GM12878 (cell line): ENCODE measurements around the gene OLFML2B. TPM values are rescaled to one million over a fixed set of nuclear protein-coding genes. Genes with fewer than 3 reads are reported as not detected.

Experiments used
- ATAC-seq: fragments of 200-7000 bp; cut with Tn5 transposase; 3 replicates; pipeline ENCODE4 v1.9.1; 2020; ENCODE audit warnings: mild to moderate bottlenecking, moderate library complexity
- BruUV-seq: library from RNA; stranded (reverse); fragments of 400-500 nt; replicated peaks from 2 replicates; lab custom pipeline; 2021; lab: Mats Ljungman, UMichigan
- CTCF ChIA-PET: fragments of 300-600 bp; sonication (Branson Sonifier 250); formaldehyde crosslinking; extraction: SDS; loops from one replicate; lab custom pipeline; 2021; ENCODE audit warnings: inconsistent platforms; lab: Yijun Ruan, JAX
- POLR2A ChIA-PET: fragments of 350-600 bp; formaldehyde crosslinking; extraction: SDS; loops from one replicate; lab custom pipeline; 2021; ENCODE audit warnings: inconsistent platforms; lab: Charles Lee
- RAD21 ChIA-PET: fragments of 300-600 bp; sonication (Branson Sonifier 250); formaldehyde crosslinking; loops from one replicate; lab custom pipeline; 2023; ENCODE audit warnings: antibody characterized with exemption; ENCODE audit not compliant: unreplicated experiment; lab: Charles Lee
- SMC1A ChIA-PET: fragments of 300-600 bp; sonication (Branson Sonifier 250); formaldehyde crosslinking; loops from one replicate; lab custom pipeline; 2023; ENCODE audit not compliant: unreplicated experiment, uncharacterized antibody; lab: Charles Lee
- DNase-seq: peaks from one replicate; pipeline ENCODE4 v3.0.0-alpha.2; 2011; ENCODE audit warnings: low read depth, low spot score
- FAIRE-seq: peaks from 3 replicates; lab custom pipeline; 2011; peaks lifted over from hg19 to GRCh38; lab: Jason Lieb, UNC
- H2AFZ ChIP-seq: 2 replicates; pipeline ENCODE4 v1.6.0; 2011; ENCODE audit warnings: low read depth, low read length, control low read depth; ENCODE audit not compliant: control insufficient read depth
- H3K27ac ChIP-seq: 2 replicates; pipeline ENCODE4 v1.5.1; 2011; ENCODE audit warnings: control low read depth; ENCODE audit not compliant: control insufficient read depth, insufficient read depth
- H3K27me3 ChIP-seq, 2 experiments: replicated peaks in 1 of 2; 2 replicates each; pipeline versions ENCODE4 v1.6.0 to v1.6.1; 2011; ENCODE audit warnings: low read length in 1 of 2; ENCODE audit not compliant: control insufficient read depth in 2 of 2, insufficient read depth in 2 of 2
- H3K36me3 ChIP-seq, 2 experiments: 2 replicates each; pipeline ENCODE4 v1.5.1; 2011; ENCODE audit warnings: low read length in 1 of 2; ENCODE audit not compliant: control insufficient read depth in 2 of 2, insufficient read depth in 2 of 2
- H3K4me1 ChIP-seq: 2 replicates; pipeline ENCODE4 v1.6.1; 2011; ENCODE audit warnings: mild to moderate bottlenecking, low read length, moderate library complexity, mixed read lengths; ENCODE audit not compliant: control insufficient read depth, insufficient read depth
- H3K4me2 ChIP-seq: 2 replicates; pipeline ENCODE4 v1.6.0; 2011; ENCODE audit warnings: control low read depth; ENCODE audit not compliant: control insufficient read depth, insufficient read depth
- H3K4me3 ChIP-seq: fragments of 200-600 bp; sonication (generic); 2 replicates; pipeline ENCODE4 v1.5.1; 2016
- H3K79me2 ChIP-seq: 2 replicates; pipeline ENCODE4 v1.6.0; 2011; ENCODE audit warnings: low read length; ENCODE audit not compliant: control insufficient read depth, insufficient read depth
- H3K9ac ChIP-seq: 2 replicates; pipeline ENCODE4 v1.8.0; 2011; ENCODE audit warnings: low read length, control low read depth, mixed read lengths; ENCODE audit not compliant: control insufficient read depth, insufficient read depth
- H3K9me3 ChIP-seq: replicated peaks from 3 replicates; pipeline ENCODE4 v1.5.1; 2011; ENCODE audit warnings: mild to moderate bottlenecking, low read length; ENCODE audit not compliant: control insufficient read depth, insufficient read depth
- H4K20me1 ChIP-seq: 2 replicates; pipeline ENCODE4 v1.6.0; 2011; ENCODE audit not compliant: control insufficient read depth, insufficient read depth
- CBFB ChIP-seq: IDR thresholded peaks from 2 replicates; pipeline ENCODE4 v1.6.1; 2016; ENCODE audit warnings: antibody characterized with exemption, low read depth
- ETV6 ChIP-seq, 2 experiments: fragments of 450-650 bp in 1 of 2; IDR thresholded peaks in 1 of 2; conservative IDR thresholded peaks in 1 of 2; 2 replicates each; pipeline ENCODE4 v1.6.1; 2014; ENCODE audit warnings: antibody characterized with exemption in 1 of 2, borderline replicate concordance in 1 of 2, low read depth in 1 of 2, mild to moderate bottlenecking in 1 of 2, moderate library complexity in 1 of 2
- HDGF ChIP-seq: fragments of 450-650 bp; IDR thresholded peaks from 2 replicates; pipeline ENCODE4 v1.6.1; 2016; ENCODE audit warnings: antibody characterized with exemption
- MTA3 ChIP-seq: IDR thresholded peaks from 2 replicates; pipeline ENCODE4 v1.6.1; 2012; ENCODE audit warnings: low read length, inconsistent platforms, borderline replicate concordance
- MYB ChIP-seq: fragments of 150-350 bp; IDR thresholded peaks from 2 replicates; pipeline ENCODE4 v1.6.1; 2014; ENCODE audit warnings: mild to moderate bottlenecking, low read depth, low read length, borderline replicate concordance
- NFYB ChIP-seq: IDR thresholded peaks from 2 replicates; pipeline ENCODE4 v1.6.1; 2011; ENCODE audit warnings: low read depth, mild to moderate bottlenecking, low read length, improper control_type of control experiment, moderate library complexity; ENCODE audit not compliant: insufficient read depth
- NR2C2 ChIP-seq: IDR thresholded peaks from 2 replicates; pipeline ENCODE4 v1.6.1; 2011; ENCODE audit warnings: borderline replicate concordance, low read depth; ENCODE audit not compliant: control insufficient read depth, insufficient read length
- PAX5 ChIP-seq: IDR thresholded peaks from 2 replicates; pipeline ENCODE4 v1.6.1; 2011; ENCODE audit warnings: low read depth, low read length, borderline replicate concordance
- SMARCA5 ChIP-seq: fragments of 450-650 bp; IDR thresholded peaks from 2 replicates; pipeline ENCODE4 v1.6.1; 2017; ENCODE audit warnings: mild to moderate bottlenecking
- TCF7 ChIP-seq: IDR thresholded peaks from 2 replicates; pipeline ENCODE4 v1.6.1; 2014; ENCODE audit warnings: antibody characterized with exemption, borderline replicate concordance
- YY1 ChIP-seq: IDR thresholded peaks from 2 replicates; pipeline ENCODE4 v1.6.1; 2011; ENCODE audit warnings: low read depth, mild to moderate bottlenecking, low read length
- ZNF207 ChIP-seq: fragments of 450-650 bp; IDR thresholded peaks from 2 replicates; pipeline ENCODE4 v1.6.1; 2014; ENCODE audit warnings: antibody characterized with exemption, mild to moderate bottlenecking, borderline replicate concordance
- WGBS: methylation state at CpG from one replicate; pipeline ENCODE4 v1.1.6; 2016; ENCODE audit warnings: low lambda C conversion rate; ENCODE audit not compliant: insufficient replicate concordance, insufficient coverage; ENCODE audit errors: missing lambda C conversion rate; 5-methylcytosine and 5-hydroxymethylcytosine counted together
- in situ Hi-C: fragments of 300-500 bp; cut with MboI; formaldehyde crosslinking; loops from 9 replicates; pipeline ENCODE4 v1.14.3; 2018; ENCODE audit warnings: mixed read lengths
- intact Hi-C: fragments of 100-400 bp; cut with micrococcal nuclease; formaldehyde crosslinking; loops from one replicate; pipeline ENCODE4 v1.14.2; 2022; ENCODE audit not compliant: unreplicated experiment
- polyA plus RNA-seq, 11 experiments: library from polyadenylated mRNA; depleted of rRNA in 4 of 11; unstranded in 6 of 11; stranded (reverse) in 5 of 11; fragments of >200 nt; fragmentation: Nextera tagmentation in 4 of 11; fragmentation: Illumina TruSeq in 1 of 11; extraction: Ambion mirVana in 4 of 11; extraction: Trizol in 1 of 11; gene quantifications; 1 replicate in 1 of 11; 2 replicates in 10 of 11; pipeline versions ENCODE4 v1.2.1 to v1.2.3, GENCODE V29; 2011 to 2016; ENCODE audit warnings: inconsistent platforms in 2 of 11, missing spikeins in 2 of 11, low read depth in 1 of 11
- total RNA-seq, 4 experiments: library from RNA; depleted of rRNA in 3 of 4; stranded (reverse); fragments of >200 nt in 3 of 4; fragmentation: Illumina TruSeq in 1 of 4; extraction: Trizol in 1 of 4; gene quantifications; 2 replicates each; pipeline versions ENCODE4 v1.2.1 to v1.2.3, GENCODE V29; 2013 to 2021
- TF ChIP-seq, protein P1 (sequence below): IDR thresholded peaks from 2 replicates; pipeline ENCODE4 v1.6.1; 2012; ENCODE audit warnings: low read depth, low read length, improper control_type of control experiment

Gene OLFML2B
- total and polyA plus RNA-seq, 10 of the 15 experiments (the other 5 are each of a cell fraction or from before 2014, with no cell fraction given), result not detected

DNA sequence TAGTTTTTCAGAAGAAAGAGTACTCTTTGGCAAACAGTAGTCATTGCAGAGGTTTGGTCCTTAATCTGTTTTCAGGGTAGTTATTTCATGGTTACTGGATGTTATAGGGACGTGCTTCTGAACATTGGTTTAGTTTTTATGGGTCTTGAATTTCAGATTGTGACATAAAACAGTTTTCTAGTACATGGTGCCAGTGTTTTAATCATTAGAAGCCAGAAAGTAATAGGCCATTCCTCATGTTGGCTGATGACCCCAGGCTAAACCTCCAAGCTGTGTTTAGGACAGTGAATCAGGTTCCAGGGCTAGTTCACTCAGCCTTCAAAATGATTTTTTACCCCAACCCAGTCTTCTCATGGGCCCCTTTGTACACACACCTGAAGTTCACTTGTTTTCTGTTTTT, 73.3 kb downstream of the OLFML2B start:
- H3K9ac ChIP-seq, result no peak overlapping the region
- no TSS peak for BruUV-seq
- POLR2A ChIA-PET, result no interaction called here
- H3K36me3 ChIP-seq, result no peaks in the 10 kb centered on the region; a peak in 2 of 4 replicates
- TF ChIP-seq, protein P1, sequence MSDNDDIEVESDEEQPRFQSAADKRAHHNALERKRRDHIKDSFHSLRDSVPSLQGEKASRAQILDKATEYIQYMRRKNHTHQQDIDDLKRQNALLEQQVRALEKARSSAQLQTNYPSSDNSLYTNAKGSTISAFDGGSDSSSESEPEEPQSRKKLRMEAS, result no peak
- no peak for TF ChIP-seq YY1
- no peak for TF ChIP-seq ETV6 (conservative IDR thresholded peaks at IDR 0.05 in 1 of 2, IDR thresholded peaks at IDR 0.05 in 1 of 2; ENCODE audit: borderline replicate concordance in 1 of 2, low read depth in 1 of 2)
- TF ChIP-seq SMARCA5, result no peak
- TF ChIP-seq NFYB, result no peak
- TF ChIP-seq PAX5, result no peak
- TF ChIP-seq HDGF, result no peak
- TF ChIP-seq ZNF207, result no peak
- no peak for TF ChIP-seq CBFB
- TF ChIP-seq MYB, result no peak
- TF ChIP-seq NR2C2, result no peak
- TF ChIP-seq TCF7, result no peak
- no peak for TF ChIP-seq MTA3
- no peak overlapping the region for H3K4me2 ChIP-seq
- H3K4me3 ChIP-seq, result no peak overlapping the region
- H3K27me3 ChIP-seq, result no peaks in the 10 kb centered on the region
- WGBS, result 97% methylated on average over 1 of the region's 1 CpG
- RAD21 ChIA-PET, result no interaction called here
- H4K20me1 ChIP-seq, result no peaks in the 10 kb centered on the region
- SMC1A ChIA-PET, result interaction anchor here (1.0 kb wide), 2 partner anchors 12 to 35 kb away, joined by 3 to 4 read pairs; no protein-coding TSS in a partner anchor
- FAIRE-seq (no peak), ATAC-seq (no peak), DNase-seq (no peak)
- no peak overlapping the region for H3K27ac ChIP-seq
- no peaks in the 10 kb centered on the region for H3K79me2 ChIP-seq
- H2AFZ ChIP-seq, result no peak overlapping the region
- in situ Hi-C loops, result no loop called here
- H3K9me3 ChIP-seq, result no peaks in the 10 kb centered on the region
- no peaks in the 10 kb centered on the region for H3K4me1 ChIP-seq
- intact Hi-C loops, result no loop called here
- CTCF ChIA-PET, result no interaction called here
